ENCODE measurements around the gene UACA. TPM values are rescaled to one million over a fixed set of nuclear protein-coding genes. Genes with fewer than 3 reads are reported as not detected.

UACA gene
- total RNA-seq, 3 donors from 2014 or later (not counting 1 experiment from before 2014, with no cell fraction given), result 1.1 to 3.1 (median 2.1) TPM

GRCh38 chr15:70614221-70614620 is 149.1 kb downstream of the UACA start:
- Mint-ChIP-seq H3K4me3 (no peak overlapping the region), H3K4me1 (no peaks in the 10 kb centered on the region), H3K36me3 (no peaks in the 10 kb centered on the region), H3K9me3 (no peaks in the 10 kb centered on the region), H3K27ac (no peak overlapping the region), H3K27me3 (ENCODE audit: low read depth in 2 of 2) (peaks cover 8 to 15% of the 10 kb centered on the region in 2 donors)
- DNase-seq, result no peak
- no peak for ATAC-seq
- H3K27me3 ChIP-seq (ENCODE audit: control insufficient read depth, insufficient read depth, low read length), result no peaks in the 10 kb centered on the region
- no peak overlapping the region for H3K27ac ChIP-seq (ENCODE audit: low read length)
- no peak for TF ChIP-seq CTCF (IDR thresholded peaks at IDR 0.05)
- H3K9me3 ChIP-seq (ENCODE audit: control insufficient read depth, insufficient read depth, low read length), result no peaks in the 10 kb centered on the region
- no peak overlapping the region for H3K4me3 ChIP-seq (ENCODE audit: low read length)
- 89% methylated on average over 3 of the region's 3 CpGs for WGBS (ENCODE audit: insufficient coverage)
- no peaks in the 10 kb centered on the region for H3K36me3 ChIP-seq (ENCODE audit: control insufficient read depth, insufficient read depth, low read length)
- no peaks in the 10 kb centered on the region for H3K4me1 ChIP-seq (ENCODE audit: control insufficient read depth, insufficient read depth, low read length)
- intact Hi-C loops (cut with micrococcal nuclease), result no loop called here

- no peaks in the 10 kb centered on the region for H3K4me1 ChIP-seq (ENCODE audit: control insufficient read depth, insufficient read depth, low read length)
- no peaks in the 10 kb centered on the region for H3K9me3 ChIP-seq (ENCODE audit: control insufficient read depth, insufficient read depth, low read length)
- WGBS (ENCODE audit: insufficient coverage), result 90% methylated on average over 2 of the region's 2 CpGs
- no peaks in the 10 kb centered on the region for H3K4me1 Mint-ChIP-seq
- no peak overlapping the region for H3K27ac ChIP-seq (ENCODE audit: low read length)
- TF ChIP-seq CTCF (IDR thresholded peaks at IDR 0.05), result no peak
- no peak overlapping the region for H3K4me3 Mint-ChIP-seq
- no peak overlapping the region for H3K27ac Mint-ChIP-seq
- no peak for ATAC-seq
- no peaks in the 10 kb centered on the region for H3K36me3 Mint-ChIP-seq
- no peaks in the 10 kb centered on the region for H3K27me3 ChIP-seq (ENCODE audit: control insufficient read depth, insufficient read depth, low read length)
- DNase-seq, result no peak
- intact Hi-C loops (cut with micrococcal nuclease), result no loop called here
- H3K27me3 Mint-ChIP-seq (ENCODE audit: low read depth in 2 of 2), result peaks cover 8 to 15% of the 10 kb centered on the region in 2 donors
- no peaks in the 10 kb centered on the region for H3K9me3 Mint-ChIP-seq
- H3K4me3 ChIP-seq (ENCODE audit: low read length), result no peak overlapping the region
- no peaks in the 10 kb centered on the region for H3K36me3 ChIP-seq (ENCODE audit: control insufficient read depth, insufficient read depth, low read length)
These were observed 150.1 kb downstream of the UACA start for GRCh38 chr15:70613271-70613670.

- Mint-ChIP-seq H3K9me3 (no peaks in the 10 kb centered on the region), H3K27me3 (ENCODE audit: low read depth in 2 of 2) (peaks cover 7 to 8% of the 10 kb centered on the region in 2 donors), H3K36me3 (no peaks in the 10 kb centered on the region), H3K4me3 (no peak overlapping the region), H3K27ac (no peak overlapping the region), H3K4me1 (no peaks in the 10 kb centered on the region)
- no peaks in the 10 kb centered on the region for H3K9me3 ChIP-seq (ENCODE audit: control insufficient read depth, insufficient read depth, low read length)
- no peaks in the 10 kb centered on the region for H3K36me3 ChIP-seq (ENCODE audit: control insufficient read depth, insufficient read depth, low read length)
- no peaks in the 10 kb centered on the region for H3K27me3 ChIP-seq (ENCODE audit: control insufficient read depth, insufficient read depth, low read length)
- ATAC-seq (no peak), DNase-seq (no peak)
- WGBS (ENCODE audit: insufficient coverage), result 92% methylated on average over 4 of the region's 4 CpGs
- TF ChIP-seq CTCF (IDR thresholded peaks at IDR 0.05), result no peak
- H3K27ac ChIP-seq (ENCODE audit: low read length), result no peak overlapping the region
- intact Hi-C loops (cut with micrococcal nuclease), result no loop called here
- H3K4me1 ChIP-seq (ENCODE audit: control insufficient read depth, insufficient read depth, low read length), result no peaks in the 10 kb centered on the region
- no peak overlapping the region for H3K4me3 ChIP-seq (ENCODE audit: low read length)
These were observed 152.1 kb downstream of the UACA start for GRCh38 chr15:70611286-70611685.

- WGBS (ENCODE audit: insufficient coverage), result 93% methylated on average over 2 of the region's 2 CpGs
- H3K4me1 Mint-ChIP-seq, result no peaks in the 10 kb centered on the region
- H3K27me3 Mint-ChIP-seq (ENCODE audit: low read depth in 2 of 2), result peaks cover 5 to 7% of the 10 kb centered on the region in 2 donors
- H3K27ac Mint-ChIP-seq, result no peak overlapping the region
- no peaks in the 10 kb centered on the region for H3K27me3 ChIP-seq (ENCODE audit: control insufficient read depth, insufficient read depth, low read length)
- no peak overlapping the region for H3K4me3 Mint-ChIP-seq
- H3K27ac ChIP-seq (ENCODE audit: low read length), result no peak overlapping the region
- intact Hi-C loops (cut with micrococcal nuclease), result no loop called here
- H3K9me3 Mint-ChIP-seq, result no peaks in the 10 kb centered on the region
- H3K36me3 ChIP-seq (ENCODE audit: control insufficient read depth, insufficient read depth, low read length), result no peaks in the 10 kb centered on the region
- no peak overlapping the region for H3K4me3 ChIP-seq (ENCODE audit: low read length)
- ATAC-seq, result no peak
- no peak for DNase-seq
- no peaks in the 10 kb centered on the region for H3K4me1 ChIP-seq (ENCODE audit: control insufficient read depth, insufficient read depth, low read length)
- no peak for TF ChIP-seq CTCF (IDR thresholded peaks at IDR 0.05)
- no peaks in the 10 kb centered on the region for H3K36me3 Mint-ChIP-seq
- H3K9me3 ChIP-seq (ENCODE audit: control insufficient read depth, insufficient read depth, low read length), result no peaks in the 10 kb centered on the region
These were observed 152.8 kb downstream of the UACA start for GRCh38 chr15:70610541-70610940.
